ENCODE measurements around the gene SLC35A1. TPM values are rescaled to one million over a fixed set of nuclear protein-coding genes. Genes with fewer than 3 reads are reported as not detected.

SLC35A1 gene
- total RNA-seq, 1 donor from 2014 or later, result 7.9 TPM

DNA sequence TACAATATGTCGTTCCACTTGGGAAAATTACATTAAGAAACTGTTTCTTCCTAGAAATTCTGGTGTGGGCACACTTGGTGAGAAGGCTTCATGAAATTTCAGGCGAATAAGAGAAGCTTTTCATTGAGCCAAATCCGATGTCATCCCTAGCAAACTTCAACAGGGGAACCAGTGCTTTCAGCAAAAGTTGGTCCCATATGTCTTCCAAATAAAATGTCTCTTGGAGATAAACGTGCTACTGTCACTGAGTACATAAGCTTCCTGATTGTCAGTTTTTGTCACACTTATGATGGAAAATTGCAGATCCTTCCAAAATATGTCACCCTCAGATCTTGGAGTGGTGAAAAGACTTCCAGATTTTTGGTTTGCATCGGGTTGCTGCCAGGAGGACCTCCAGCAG lies 31.1 kb upstream of the SLC35A1 start:
- no peak for DNase-seq (ENCODE audit: low spot score in 2 of 2)
- Histone ChIP-seq H3K27me3 (no peaks in the 10 kb centered on the region), H3K4me1 (no peaks in the 10 kb centered on the region), H3K4me3 (no peak overlapping the region), H3K27ac (no peak overlapping the region), H3K36me3 (no peaks in the 10 kb centered on the region), H3K9me3 (peaks cover 0 to 3% of the 10 kb centered on the region in 2 donors)
- TF ChIP-seq, protein P1, sequence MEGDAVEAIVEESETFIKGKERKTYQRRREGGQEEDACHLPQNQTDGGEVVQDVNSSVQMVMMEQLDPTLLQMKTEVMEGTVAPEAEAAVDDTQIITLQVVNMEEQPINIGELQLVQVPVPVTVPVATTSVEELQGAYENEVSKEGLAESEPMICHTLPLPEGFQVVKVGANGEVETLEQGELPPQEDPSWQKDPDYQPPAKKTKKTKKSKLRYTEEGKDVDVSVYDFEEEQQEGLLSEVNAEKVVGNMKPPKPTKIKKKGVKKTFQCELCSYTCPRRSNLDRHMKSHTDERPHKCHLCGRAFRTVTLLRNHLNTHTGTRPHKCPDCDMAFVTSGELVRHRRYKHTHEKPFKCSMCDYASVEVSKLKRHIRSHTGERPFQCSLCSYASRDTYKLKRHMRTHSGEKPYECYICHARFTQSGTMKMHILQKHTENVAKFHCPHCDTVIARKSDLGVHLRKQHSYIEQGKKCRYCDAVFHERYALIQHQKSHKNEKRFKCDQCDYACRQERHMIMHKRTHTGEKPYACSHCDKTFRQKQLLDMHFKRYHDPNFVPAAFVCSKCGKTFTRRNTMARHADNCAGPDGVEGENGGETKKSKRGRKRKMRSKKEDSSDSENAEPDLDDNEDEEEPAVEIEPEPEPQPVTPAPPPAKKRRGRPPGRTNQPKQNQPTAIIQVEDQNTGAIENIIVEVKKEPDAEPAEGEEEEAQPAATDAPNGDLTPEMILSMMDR (IDR thresholded peaks at IDR 0.05), result no peak
- intact Hi-C loops (cut with DNase I), result no loop called here

DNA sequence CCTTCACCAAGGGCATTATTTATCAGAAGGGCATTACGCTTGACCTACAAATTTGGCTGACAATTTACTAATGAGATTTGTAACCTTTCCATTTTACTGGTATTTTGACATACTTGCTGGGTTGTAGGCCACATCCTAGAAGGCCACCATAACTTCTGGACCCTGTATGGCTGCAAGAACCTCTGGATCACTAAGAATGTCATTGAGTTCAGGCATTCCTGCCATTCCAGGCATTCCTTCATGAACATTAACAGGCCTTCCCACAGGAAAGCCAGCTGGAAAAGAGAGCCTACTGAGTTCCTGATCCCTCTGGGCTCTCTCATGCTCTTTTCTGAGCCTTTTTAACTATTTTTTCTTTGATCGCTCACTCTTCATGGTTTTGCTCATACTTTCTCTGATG lies 28.4 kb upstream of the SLC35A1 start:
- no peaks in the 10 kb centered on the region for H3K9me3 ChIP-seq
- no peaks in the 10 kb centered on the region for H3K4me1 ChIP-seq
- no peak overlapping the region for H3K4me3 ChIP-seq
- no peaks in the 10 kb centered on the region for H3K36me3 ChIP-seq
- DNase-seq (ENCODE audit: low spot score in 2 of 2), result no peak
- TF ChIP-seq, protein P1 (IDR thresholded peaks at IDR 0.05), result no peak
- H3K27ac ChIP-seq, result no peak overlapping the region
- intact Hi-C loops (cut with DNase I), result no loop called here
- H3K27me3 ChIP-seq, result no peaks in the 10 kb centered on the region

DNA sequence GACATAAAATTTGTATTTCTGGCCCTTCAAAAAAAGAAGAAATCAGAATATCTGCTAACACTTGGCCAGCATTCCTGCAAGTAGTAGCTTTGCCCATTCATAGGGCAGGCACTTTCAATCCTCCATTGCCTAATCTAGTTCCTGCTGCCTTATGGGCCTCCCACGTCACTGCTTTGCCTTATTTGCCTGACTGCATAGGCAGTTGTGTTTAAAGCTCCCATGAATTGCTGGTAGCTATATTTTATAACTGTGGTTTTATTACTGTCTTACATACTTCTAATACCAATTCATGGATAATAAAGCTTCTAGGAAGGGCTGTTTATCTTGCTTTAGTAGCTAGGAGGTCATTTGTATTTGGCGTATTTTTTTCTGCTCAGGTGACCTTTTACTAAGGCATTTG lies 7.7 kb upstream of the SLC35A1 start:
- TF ChIP-seq, protein P1 (IDR thresholded peaks at IDR 0.05), result no peak
- no peak for DNase-seq (ENCODE audit: low spot score in 2 of 2)
- Histone ChIP-seq H3K27me3 (no peaks in the 10 kb centered on the region), H3K27ac (no peak overlapping the region), H3K9me3 (no peaks in the 10 kb centered on the region), H3K36me3 (no peaks in the 10 kb centered on the region), H3K4me3 (no peak overlapping the region), H3K4me1 (no peaks in the 10 kb centered on the region)
- intact Hi-C loops (cut with DNase I), result no loop called here

DNA sequence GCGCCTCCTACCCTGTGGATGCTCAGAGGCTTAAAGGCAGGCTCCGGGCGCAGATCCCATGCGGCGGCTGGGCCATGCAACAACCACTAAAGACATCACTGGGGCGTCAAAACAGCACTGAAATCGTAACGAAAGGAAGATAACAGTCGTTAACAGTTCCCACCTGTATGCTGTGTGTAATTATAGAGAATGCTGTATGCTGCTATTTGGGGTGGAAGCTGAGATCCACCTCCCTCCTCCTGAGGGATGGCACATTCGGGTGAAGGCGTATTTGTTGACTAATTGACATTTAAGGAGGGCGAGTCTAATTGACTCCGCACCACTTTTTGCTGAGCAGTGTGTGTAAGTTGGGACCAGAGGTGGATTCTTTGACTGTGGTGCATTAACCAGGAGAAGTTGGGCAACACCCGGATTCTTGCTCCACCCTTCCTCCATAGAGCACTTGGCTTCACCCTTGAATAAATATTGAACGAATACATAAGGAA lies 687 bp downstream of the SLC35A1 start:
- H3K4me1 ChIP-seq, result peaks cover 0 to 3% of the 10 kb centered on the region in 2 donors
- DNase-seq (ENCODE audit: low spot score in 2 of 2), result no peak
- intact Hi-C loops (cut with DNase I), result loop anchor here (2.0 to 5.0 kb wide), 4 partner anchors 117 to 316 kb away; partner anchors contain the start of genes AKIRIN2, ORC3, SMIM8 and ZNF292
- H3K27me3 ChIP-seq, result no peaks in the 10 kb centered on the region
- peak overlapping the region; percentile 82 to 93 for H3K27ac ChIP-seq
- TF ChIP-seq, protein P1 (IDR thresholded peaks at IDR 0.05), result no peak
- no peaks in the 10 kb centered on the region for H3K36me3 ChIP-seq
- H3K9me3 ChIP-seq, result no peaks in the 10 kb centered on the region
- peak overlapping the region; percentile 85 to 96 for H3K4me3 ChIP-seq

DNA sequence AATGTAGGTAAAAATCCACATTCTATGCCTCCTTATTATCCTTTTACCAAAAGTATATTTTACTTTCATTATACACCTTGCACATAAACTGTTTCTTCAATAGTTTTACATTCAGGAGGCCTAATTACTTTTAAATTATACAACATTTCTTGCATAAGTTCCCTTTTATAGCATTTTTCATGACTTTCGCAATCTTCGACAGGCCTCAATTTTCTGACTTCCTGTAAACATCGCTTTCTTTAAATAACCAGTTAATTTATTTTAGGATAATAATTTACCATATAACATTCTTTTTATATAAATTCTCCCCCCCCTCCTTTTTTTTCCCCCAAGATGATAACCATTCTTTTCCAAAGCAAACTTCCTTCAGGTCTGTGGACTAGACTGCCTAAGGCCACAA lies 9.2 kb downstream of the SLC35A1 start:
- H3K27ac ChIP-seq, result no peak overlapping the region
- DNase-seq (ENCODE audit: low spot score in 2 of 2), result no peak

More for the DNA sequence above, 9.2 kb downstream of the SLC35A1 start:
- TF ChIP-seq, protein P1 (IDR thresholded peaks at IDR 0.05), result no peak
- intact Hi-C loops (cut with DNase I), result no loop called here
- Histone ChIP-seq H3K36me3 (peaks cover 0 to 5% of the 10 kb centered on the region in 2 donors), H3K4me1 (no peaks in the 10 kb centered on the region), H3K27me3 (no peaks in the 10 kb centered on the region), H3K4me3 (no peak overlapping the region), H3K9me3 (no peaks in the 10 kb centered on the region)
